ENCODE measurements around the gene PTGR3. TPM values are rescaled to one million over a fixed set of nuclear protein-coding genes. Genes with fewer than 3 reads are reported as not detected.

Gene PTGR3, protein sequence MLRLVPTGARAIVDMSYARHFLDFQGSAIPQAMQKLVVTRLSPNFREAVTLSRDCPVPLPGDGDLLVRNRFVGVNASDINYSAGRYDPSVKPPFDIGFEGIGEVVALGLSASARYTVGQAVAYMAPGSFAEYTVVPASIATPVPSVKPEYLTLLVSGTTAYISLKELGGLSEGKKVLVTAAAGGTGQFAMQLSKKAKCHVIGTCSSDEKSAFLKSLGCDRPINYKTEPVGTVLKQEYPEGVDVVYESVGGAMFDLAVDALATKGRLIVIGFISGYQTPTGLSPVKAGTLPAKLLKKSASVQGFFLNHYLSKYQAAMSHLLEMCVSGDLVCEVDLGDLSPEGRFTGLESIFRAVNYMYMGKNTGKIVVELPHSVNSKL
- total RNA-seq: 8.8 and 17.4 TPM in 2 replicates

DNA sequence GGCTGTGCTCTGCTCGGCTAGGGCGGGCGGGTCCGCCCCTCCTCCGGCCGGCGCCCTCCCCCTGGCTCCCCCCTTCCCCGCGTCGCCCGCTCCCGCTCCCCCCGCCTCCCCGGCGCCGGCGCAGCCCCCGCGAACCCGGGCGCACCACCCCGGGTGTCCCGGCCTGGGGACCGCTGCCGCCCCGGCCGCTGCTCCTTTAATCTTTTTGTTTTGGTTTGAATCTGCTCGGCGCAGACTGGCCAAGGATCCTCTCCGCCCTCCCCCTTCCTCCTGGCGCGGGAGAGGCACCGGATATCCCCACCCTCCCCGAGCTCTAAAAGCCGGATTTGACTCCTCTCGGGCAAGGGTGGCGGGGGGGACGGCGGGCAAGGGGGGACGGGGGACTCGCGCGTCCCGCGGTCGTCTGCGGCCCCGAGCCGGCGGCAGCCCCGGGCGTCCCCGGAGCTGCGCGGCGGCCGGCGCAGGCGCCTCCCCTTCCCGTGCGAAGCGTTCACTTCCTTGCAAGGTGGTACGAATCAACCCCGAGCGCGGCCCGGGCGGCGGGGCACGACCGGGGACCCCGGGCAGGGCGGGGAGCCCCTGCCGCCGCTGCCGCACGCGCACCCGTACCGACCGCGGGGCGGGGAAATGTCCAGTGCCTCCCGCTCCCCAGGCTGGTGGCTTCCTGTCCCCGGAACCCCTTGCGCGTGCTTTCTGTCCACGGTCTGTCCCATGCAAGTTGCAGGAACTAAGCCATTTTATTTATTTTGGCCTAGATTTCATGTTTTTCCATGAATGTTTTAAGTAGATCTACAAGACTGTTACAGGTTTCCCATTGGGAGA lies at the start of gene PTGR3:
Gene PTGR3, minus strand, starts transcription at position 11 of the 822 bp plus-strand sequence. CDS start 81 bp downstream, outside the sequence.

DNA sequence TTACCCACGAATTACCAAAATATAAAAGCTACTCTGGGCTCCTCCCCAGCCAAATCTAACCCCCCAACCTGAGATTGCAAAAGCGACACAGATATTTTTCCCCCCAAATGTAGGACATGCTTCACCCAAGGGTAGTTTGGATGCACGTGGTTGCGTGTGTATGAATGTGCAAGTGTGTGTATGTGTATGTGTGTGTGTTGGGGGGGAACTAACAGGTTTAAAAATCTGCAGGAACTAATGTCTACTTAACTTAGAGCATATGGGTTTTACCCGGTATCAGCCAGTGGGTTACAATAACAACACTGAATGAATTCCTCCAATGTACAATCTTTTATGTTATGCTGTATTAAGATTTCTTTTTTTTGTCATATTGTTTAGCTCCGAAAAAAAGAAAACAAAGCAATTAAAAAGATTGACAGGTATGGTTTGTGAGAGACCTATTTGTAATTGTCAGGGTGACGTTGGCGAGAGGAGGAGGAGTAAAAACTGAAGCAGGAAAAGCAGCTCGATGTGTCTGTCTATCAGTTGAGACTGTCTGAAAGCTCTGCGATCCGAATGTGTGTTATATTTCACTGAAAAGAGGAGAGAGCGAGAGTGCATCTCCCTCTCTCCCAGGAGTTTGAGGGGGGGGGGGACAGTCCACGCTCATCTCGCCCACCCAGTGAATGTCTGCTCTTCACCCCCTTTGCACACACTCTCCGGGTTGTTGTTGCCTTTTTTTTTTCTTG lies 1.5 kb upstream of the PTGR3 start, which contains the start of gene TSHZ1:
Gene TSHZ1, plus strand, starts transcription at position 524 of the 728 bp plus-strand sequence. CDS start 1,080 bp downstream, outside the sequence.

Other genes starting within 250 kb of the PTGR3 start
- gene TSHZ1, start 1.7 kb upstream of the PTGR3 start, total RNA-seq: 12.1 and 14.3 TPM in 2 replicates
- gene SMIM21, start 218.6 kb upstream of the PTGR3 start, total RNA-seq: not detected in 2 replicates

All from vein endothelial cell (primary cell).